ENCODE data around the gene GPRC5B. TPM values are rescaled to one million over a fixed set of nuclear protein-coding genes. Genes with fewer than 3 reads are reported as not detected.

The GPRC5B gene
- total RNA-seq, 1 donor from 2014 or later = 0.07 TPM

DNA sequence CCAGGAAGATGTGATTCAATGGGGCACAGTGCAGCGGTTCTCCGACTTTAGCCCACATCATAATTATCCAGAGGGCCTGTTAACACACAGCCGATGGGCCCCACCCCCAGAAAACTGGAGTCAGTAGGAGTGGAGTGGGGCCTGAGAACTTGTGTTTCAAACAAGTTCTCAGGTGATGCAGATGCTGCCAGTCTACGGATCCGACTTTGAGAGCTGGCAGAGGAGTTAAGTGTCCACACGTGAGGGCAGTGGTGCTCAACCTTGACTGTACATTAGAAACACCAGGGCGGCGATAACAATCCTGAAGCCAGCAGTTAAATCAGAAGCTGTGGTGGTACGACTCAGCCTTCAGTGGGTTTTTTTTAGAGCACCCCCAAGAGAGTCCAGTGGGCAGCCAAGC is 75.0 kb downstream of the GPRC5B start:
- peaks cover 2% of the 10 kb centered on the region for H3K27me3 Mint-ChIP-seq
- no peak for DNase-seq
- H3K4me3 Mint-ChIP-seq = no peak overlapping the region
- intact Hi-C loops (cut with micrococcal nuclease) = no loop called here
- H3K36me3 Mint-ChIP-seq (ENCODE audit: low read depth) = no peaks in the 10 kb centered on the region
- no peak for ATAC-seq (ENCODE audit: low read depth)
- peaks cover 12% of the 10 kb centered on the region for H3K9me3 Mint-ChIP-seq
- H3K27ac Mint-ChIP-seq = no peak overlapping the region
- TF ChIP-seq, protein P1, sequence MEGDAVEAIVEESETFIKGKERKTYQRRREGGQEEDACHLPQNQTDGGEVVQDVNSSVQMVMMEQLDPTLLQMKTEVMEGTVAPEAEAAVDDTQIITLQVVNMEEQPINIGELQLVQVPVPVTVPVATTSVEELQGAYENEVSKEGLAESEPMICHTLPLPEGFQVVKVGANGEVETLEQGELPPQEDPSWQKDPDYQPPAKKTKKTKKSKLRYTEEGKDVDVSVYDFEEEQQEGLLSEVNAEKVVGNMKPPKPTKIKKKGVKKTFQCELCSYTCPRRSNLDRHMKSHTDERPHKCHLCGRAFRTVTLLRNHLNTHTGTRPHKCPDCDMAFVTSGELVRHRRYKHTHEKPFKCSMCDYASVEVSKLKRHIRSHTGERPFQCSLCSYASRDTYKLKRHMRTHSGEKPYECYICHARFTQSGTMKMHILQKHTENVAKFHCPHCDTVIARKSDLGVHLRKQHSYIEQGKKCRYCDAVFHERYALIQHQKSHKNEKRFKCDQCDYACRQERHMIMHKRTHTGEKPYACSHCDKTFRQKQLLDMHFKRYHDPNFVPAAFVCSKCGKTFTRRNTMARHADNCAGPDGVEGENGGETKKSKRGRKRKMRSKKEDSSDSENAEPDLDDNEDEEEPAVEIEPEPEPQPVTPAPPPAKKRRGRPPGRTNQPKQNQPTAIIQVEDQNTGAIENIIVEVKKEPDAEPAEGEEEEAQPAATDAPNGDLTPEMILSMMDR (IDR thresholded peaks at IDR 0.05) = no peak
- H3K4me1 Mint-ChIP-seq = peaks cover 5% of the 10 kb centered on the region
- POLR2A ChIA-PET = no interaction called here
- CTCF ChIA-PET = no interaction called here

DNA sequence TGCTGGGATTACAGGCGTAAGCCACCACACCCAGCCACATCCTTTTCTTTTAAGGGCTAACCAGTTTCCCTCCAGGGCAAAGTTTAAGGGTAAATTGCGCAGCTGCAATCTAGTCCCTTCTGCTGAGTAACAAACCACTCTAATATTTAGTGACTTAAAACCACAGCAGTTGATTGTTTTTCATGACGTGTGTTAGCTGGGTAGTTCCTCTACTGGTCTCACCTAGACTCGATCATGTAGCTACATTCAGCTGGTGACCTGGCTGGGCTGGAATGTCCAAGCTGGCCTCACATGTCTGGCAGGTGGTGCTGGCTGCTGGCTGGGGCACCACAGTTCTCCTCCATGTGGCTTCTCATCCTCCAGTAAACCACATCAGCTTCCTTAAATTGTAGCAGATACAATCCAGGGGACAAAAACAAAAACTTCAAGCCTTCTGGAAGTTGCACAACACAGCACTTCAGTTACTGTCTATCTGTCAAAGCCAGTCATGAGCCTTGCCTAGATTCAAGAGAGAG is 75.5 kb downstream of the GPRC5B start:
- CTCF ChIA-PET = no interaction called here

DNA sequence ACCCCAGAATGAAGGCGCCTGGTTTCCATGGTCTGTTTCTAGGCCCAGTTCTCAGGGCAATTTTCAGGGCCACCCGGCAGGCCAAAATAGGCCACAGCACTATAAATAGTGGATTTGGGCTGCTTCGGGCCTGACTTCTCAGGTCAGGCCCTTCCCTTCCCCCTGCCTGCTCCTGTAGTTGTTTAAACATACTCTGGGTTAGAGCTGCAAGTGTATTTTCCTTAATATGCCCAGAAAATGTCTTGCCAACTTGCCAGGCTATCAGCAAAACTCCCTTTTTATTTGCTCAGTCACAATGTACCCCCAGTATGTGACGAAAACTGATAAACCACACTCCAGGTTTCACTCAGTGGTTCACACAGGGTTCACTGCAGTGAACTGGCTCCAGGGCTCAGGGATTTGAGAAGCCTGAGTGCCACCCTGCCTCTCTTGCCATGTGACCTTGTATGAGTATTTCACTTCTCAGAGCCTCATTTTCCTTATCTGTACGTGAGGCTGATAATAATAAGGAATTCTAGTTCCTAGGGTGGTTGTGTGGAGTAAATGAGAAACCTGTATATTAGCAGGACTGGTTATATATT is 76.5 kb downstream of the GPRC5B start:
- H3K27me3 Mint-ChIP-seq = peaks cover 2% of the 10 kb centered on the region
- H3K36me3 Mint-ChIP-seq (ENCODE audit: low read depth) = no peaks in the 10 kb centered on the region
- TF ChIP-seq, protein P1 (IDR thresholded peaks at IDR 0.05) = no peak
- CTCF ChIA-PET = no interaction called here
- POLR2A ChIA-PET = no interaction called here
- peaks cover 8% of the 10 kb centered on the region for H3K9me3 Mint-ChIP-seq
- no peak overlapping the region for H3K4me3 Mint-ChIP-seq
- peaks cover 6% of the 10 kb centered on the region for H3K4me1 Mint-ChIP-seq
- intact Hi-C loops (cut with micrococcal nuclease) = no loop called here
- ATAC-seq (ENCODE audit: low read depth) = no peak
- DNase-seq = no peak
- no peak overlapping the region for H3K27ac Mint-ChIP-seq

More for the DNA sequence above, 75.5 kb downstream of the GPRC5B start:
- intact Hi-C loops (cut with micrococcal nuclease) = no loop called here
- Mint-ChIP-seq H3K27ac (no peak overlapping the region), H3K4me1 (peaks cover 6% of the 10 kb centered on the region), H3K36me3 (ENCODE audit: low read depth) (no peaks in the 10 kb centered on the region), H3K27me3 (peaks cover 2% of the 10 kb centered on the region), H3K4me3 (no peak overlapping the region), H3K9me3 (peaks cover 12% of the 10 kb centered on the region)
- POLR2A ChIA-PET = no interaction called here
- DNase-seq = no peak
- TF ChIP-seq, protein P1 (IDR thresholded peaks at IDR 0.05) = no peak
- no peak for ATAC-seq (ENCODE audit: low read depth)

Other genes with a start within 250 kb of the GPRC5B start
- 19.0 and 20.5 TPM in 2 replicates for gene KNOP1, start 166.6 kb downstream of the GPRC5B start, total RNA-seq
- 3.2 and 3.8 TPM in 2 replicates for gene IQCK, start 166.6 kb downstream of the GPRC5B start, total RNA-seq
- not detected in 2 replicates for gene GPR139, start 189.0 kb upstream of the GPRC5B start, total RNA-seq

All from activated B cell treated with CpG ODN at 0.5 μM for 24 hours (primary cell).